Activated CD4-positive, alpha-beta T cell treated with anti-CD3 and anti-CD28 coated beads for 24 hours (primary cell): ENCODE measurements around the gene LDB3.

Source experiments
- DNase-seq, 2 donors: peaks; one replicate each; pipeline ENCODE4 v3.0.0-alpha.2; 2020; ENCODE audit warnings: low read depth in 2 of 2

The LDB3 gene

DNA sequence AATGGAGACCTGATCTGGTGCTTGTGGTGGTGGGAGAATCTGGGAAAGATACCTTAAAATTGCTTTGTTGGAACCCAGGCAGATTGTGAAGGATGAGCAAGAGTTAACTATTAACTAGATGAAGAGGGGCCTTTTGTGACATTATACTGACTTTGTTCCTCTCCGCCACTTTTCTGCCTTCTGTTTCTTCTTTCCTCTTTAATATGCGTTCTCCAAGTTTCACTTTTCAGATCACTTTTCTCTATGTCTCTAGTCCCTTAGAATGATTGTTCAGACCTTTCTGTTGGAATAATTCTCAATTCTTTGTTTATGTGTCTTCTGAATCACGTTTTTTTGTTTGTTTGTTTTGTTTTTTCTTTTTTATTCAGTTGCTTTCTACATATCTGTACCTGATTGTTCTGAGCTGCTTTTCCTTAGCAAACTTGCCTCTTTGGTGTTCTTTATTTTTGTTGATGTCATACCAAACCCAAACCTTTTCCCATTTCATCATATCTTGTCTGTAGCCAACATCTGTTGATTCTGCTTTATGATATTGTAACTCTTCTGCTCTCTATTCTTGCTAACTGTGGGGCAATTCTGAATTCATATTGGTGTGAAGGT, 90.9 kb downstream of the LDB3 start:
- DNase-seq = no peak

DNA sequence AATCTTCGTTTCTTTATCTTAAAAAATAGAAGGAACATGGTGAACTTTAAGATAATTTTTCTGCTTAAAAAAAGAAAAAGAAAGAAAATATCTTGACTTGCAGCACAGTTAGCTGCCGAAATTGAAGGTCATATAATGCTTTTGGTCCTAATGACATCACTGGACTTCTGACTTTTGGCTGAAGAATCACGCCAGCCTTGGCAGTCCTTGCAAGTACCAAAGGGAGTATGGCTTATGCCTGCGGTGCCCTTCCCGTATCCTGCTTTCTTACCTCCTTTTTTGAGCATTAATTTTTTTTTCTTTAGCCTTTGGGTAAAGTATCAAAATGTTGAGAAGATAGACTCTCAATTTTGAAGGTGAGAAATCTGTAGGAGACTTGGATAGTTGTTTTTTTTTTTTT, 95.1 kb downstream of the LDB3 start:
- DNase-seq = no peak

DNA sequence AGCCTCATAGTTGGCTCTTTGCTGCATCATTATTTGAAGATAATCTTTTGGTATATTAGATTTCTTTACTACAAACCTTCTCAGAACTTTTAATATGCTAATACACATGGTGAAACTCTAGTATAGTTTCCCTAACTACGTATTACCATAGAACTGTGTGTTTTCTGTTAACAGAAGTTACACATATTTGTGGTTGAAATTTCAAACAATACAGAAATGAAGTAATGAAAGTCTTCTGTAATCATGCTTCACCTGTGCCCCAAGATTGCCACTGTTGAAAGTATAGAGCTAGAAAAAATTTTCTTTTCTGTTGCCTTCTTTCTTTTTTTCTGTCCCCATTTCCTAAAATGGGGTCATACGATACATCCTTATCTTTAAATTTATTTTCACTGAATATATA, 97.2 kb downstream of the LDB3 start:
- DNase-seq = no peak

DNA sequence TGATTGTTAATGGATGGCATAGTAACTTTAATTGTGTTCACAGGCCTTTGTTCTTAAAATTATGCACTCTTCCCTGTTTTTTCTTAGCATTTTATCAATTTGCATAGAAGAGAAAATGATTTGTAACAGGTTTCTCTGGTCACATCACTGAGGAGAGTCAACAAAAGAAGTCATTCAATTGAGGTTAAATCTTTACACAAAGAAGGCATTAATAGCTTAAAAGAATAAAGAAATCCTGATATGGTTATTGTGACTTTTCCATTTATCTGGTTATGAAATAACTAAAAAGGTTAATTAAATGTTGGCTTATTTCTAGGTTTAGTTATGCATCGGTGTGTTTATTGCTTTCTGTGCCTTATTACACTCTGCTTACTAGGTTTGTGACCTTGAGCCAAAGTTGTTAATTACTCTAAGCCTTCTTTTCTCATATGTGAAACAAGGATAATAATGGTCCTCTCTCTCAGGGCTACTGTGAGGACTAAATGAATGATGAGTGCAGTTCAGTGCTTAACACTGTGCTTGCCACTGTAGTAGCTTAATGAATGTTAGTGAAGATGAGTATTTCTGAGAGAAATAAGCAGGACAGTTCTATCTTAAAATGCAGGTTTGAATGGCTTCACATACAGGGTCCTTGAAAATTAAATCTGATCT, 100.2 kb downstream of the LDB3 start:
- DNase-seq = no peak

- DNase-seq = no peak
Measured at GRCh38 chr10:86769991-86770390, 101.7 kb downstream of the LDB3 start.

DNA sequence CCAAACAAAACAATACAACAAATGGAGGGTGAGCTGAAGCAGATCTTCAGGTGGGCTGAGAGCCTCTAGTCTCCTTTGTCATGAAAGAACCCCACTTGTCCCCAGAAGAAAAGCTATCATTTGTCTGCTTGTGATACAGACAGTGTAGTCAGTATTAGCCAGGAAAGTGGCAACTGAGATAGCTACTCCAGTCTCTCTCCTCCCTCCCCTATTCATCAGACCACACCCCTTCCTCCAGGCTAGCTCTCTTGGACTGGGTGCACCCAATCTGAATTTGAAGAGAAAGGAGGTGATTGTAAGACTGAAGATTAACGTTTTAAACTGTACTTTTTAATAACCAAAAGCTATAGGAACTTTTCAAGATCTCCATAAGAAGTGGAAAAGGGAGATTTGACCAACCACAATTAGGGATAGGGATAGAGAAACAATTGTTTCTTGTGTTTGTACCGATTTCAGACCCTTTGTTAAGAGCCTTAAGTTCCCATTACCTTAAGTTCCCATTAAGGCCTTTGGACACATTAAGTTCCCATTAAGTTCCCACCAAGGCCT, 102.2 kb downstream of the LDB3 start:
- DNase-seq = no peak

DNA sequence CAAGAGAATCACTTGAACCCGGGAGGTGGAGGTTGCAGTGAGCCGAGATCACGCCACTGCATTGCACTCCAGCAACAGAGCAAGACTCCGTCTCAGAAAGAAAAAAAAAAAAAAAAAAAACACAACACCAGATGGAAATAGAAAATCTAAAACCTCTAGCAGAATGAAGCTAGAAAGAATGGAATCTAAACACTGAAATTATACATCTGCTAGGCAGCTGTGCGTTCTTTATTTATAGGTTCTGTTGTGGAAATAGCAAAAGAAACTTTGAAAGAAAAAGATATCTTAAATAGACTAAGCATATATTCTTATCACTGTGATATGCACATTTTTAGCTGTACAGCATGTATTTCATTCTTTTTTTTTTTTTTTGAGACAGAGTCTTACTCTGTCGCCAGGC, 105.2 kb downstream of the LDB3 start:
- DNase-seq = no peak

DNA sequence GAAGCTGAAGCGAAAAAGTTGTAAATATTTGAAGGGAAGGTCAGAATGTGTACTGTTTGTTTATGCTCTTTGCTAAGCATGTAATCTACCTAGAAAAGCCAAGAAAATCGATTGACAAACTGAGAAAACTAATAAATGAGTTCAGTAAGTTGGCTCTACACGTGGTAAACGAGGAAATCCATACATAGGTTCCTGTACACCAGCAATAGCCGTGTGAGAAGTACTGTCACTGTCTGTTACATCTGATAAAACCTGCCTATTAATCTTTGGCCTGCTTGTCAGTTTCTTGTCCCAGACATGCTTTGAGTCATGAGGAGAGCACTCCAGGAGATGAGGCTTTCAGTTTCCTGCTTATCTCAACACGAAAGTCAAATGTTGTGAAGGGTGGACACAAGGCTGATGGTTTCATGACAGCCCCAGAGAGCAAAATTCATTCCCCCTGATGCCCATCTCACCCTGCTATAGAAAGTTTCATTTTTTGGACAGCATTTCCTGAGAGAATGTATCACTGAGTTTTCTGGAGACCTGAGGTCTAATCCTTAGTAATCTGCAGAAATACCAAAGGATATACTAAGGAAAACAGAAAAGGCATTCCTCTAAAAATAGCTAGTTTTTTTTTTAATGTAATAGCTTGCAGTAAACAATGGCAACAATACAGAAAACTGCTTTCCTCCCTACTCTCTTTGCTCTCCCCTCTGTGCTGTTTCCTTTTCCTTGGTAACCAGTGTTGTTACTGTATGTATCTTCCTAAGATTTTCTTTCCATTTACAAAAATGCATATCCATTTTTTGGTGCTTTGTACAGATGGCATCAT, 107.0 kb downstream of the LDB3 start:
- DNase-seq = no peak

DNA sequence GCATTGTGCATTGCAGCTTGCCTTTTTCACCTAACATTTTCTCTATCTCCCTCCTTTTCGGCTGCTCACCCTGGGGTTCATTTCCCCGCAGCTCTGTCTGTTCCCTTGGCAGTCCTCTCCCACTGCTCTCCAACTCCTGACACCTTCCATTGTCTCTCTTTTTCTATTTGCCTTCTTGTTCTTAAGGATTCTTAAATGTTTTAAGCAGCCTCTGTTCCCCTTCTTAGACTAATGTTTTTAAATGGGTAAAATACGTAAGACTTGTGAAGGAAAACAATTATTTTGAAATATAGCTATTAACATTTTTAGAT, 107.5 kb downstream of the LDB3 start:
- no peak for DNase-seq

DNA sequence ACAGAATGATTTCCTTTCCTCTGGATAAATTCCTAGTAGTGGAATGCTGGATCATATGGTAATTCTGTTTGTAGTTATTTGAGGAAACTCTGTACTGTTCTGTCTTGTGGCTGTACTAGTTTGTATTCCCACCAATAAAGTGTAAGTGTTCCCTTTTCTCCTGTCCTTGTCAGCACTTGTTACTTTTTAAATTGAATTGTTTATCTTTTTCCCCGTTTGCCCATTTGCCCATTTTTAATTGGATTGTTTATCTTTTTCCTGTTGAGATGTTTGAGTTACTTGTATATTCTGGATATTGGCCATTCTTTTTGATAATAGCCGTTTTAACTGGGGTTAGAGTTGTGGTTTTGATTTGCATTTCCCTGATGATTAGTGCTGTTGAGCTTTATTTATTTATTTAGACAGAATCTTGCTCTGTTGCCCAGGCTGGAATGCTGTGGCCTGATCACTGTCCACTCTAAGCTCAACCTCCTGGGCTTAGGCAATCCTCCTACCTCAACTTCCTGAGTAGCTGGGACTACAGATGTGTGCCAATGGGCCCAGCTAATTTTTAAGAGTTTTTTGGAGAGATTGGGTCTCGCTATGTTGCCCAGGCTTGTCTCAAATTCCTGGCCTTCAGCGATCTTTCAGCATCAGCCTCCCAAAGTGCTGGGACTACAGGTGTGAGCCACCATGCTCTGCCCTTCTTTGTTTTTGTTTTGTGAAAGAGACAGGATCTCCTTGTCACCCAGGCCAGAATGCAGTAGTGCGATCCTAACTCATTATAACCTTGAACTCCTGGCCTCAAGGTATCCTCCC, 111.1 kb downstream of the LDB3 start:
- DNase-seq = no peak

DNA sequence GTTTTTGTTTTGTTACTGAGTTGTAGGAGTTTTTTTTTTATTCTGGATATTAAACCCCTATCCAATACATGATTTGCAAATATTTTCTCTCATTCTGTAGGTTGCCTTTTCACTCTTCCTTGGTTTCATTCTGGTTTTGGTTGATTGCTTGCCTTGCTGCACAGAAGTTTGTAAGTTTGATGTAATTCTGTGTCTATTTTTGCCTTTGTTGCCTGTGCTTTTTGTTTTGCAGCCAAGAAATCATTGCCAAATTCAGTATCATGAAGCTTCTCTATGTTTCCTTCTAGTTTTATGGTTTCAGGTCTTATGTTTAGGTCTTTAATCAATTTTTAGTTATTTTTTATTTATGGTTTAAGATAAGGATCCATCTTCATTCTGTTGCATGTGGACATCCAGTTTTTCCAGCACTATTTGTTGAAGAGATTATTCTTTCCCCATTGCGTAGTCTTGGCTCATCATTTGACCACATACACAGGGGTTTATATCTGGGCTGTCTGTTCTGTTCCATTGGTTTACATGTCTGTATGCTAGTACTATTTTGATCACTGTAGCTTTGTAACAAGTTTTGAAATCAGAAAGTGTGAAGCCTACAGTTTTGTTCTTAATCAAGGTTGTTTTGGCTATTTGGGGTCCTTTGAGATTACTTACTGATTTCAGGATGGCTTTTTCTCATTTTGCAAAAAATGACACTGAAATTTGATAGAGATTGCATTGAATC, 114.5 kb downstream of the LDB3 start:
- DNase-seq = no peak

DNA sequence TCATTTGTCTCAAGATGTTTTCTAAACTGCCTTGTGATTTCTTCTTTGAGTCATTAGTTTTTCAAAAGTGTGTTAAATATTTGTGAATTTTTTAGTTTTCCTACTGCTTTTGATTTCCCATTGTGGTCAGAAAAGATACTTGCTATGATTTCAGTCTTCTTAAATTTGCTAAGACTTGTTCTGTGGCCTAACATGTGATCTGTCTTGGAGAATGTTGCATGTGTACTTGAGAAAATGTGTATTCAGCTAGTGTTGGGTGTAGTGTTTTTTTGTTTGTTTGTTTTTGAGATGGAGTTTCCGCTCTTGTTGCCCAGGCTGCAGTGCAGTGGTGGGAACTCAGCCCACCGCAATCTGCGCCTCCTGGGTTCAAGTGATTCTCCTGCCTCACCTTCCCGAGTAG, 116.7 kb downstream of the LDB3 start:
- no peak for DNase-seq
